ENCODE results near the gene FAM20C. TPM values are rescaled to one million over a fixed set of nuclear protein-coding genes. Genes with fewer than 3 reads are reported as not detected.
"Not testable (repeated sequence)": the region's sequence is repeated elsewhere in the genome, so short reads cannot be mapped to it uniquely, and the experiment has no call there.

FAM20C gene
- total RNA-seq, 3 donors from 2014 or later, result 20.7 to 47.7 (median 26.5) TPM

DNA sequence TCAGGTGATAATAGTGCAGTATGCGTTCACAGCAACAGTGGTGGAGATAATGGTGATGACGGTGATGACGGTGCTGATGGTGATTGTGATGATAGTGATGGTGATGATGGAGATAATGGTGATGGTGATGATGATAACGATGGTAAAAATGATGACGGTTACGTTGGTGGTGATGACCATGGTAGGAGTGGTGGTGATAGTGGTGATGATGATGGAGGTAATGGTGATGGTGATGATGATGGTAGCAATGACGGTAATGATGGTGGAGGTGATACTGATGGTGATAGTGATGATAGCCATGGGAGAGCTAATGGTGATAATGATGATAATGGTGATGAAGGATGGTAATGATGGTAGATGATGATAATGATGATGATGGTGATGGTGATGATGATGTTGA is 45.0 kb downstream of the FAM20C start:
- no peak for DNase-seq
- Histone ChIP-seq H3K4me1 (ENCODE audit: low read depth) (no peaks in the 10 kb centered on the region), H3K4me3 (no peak overlapping the region), H3K36me3 (ENCODE audit: low read depth) (no peaks in the 10 kb centered on the region), H3K9me3 (no peaks in the 10 kb centered on the region)
- no peak for ATAC-seq
- TF ChIP-seq CTCF (IDR thresholded peaks at IDR 0.05), result no peak
- intact Hi-C loops (cut with DNase I, micrococcal nuclease), result no loop called here

- Histone ChIP-seq H3K4me1 (ENCODE audit: low read depth) (no peaks in the 10 kb centered on the region), H3K9me3 (no peaks in the 10 kb centered on the region), H3K36me3 (ENCODE audit: low read depth) (no peaks in the 10 kb centered on the region), H3K4me3 (no peak overlapping the region)
- peak; percentile 31 for ATAC-seq
- no peak for DNase-seq
- intact Hi-C loops (cut with DNase I, micrococcal nuclease), result no loop called here
- TF ChIP-seq CTCF (IDR thresholded peaks at IDR 0.05), result no peak
Observed at GRCh38 chr7:240146-240676, 47.8 kb downstream of the FAM20C start.

DNA sequence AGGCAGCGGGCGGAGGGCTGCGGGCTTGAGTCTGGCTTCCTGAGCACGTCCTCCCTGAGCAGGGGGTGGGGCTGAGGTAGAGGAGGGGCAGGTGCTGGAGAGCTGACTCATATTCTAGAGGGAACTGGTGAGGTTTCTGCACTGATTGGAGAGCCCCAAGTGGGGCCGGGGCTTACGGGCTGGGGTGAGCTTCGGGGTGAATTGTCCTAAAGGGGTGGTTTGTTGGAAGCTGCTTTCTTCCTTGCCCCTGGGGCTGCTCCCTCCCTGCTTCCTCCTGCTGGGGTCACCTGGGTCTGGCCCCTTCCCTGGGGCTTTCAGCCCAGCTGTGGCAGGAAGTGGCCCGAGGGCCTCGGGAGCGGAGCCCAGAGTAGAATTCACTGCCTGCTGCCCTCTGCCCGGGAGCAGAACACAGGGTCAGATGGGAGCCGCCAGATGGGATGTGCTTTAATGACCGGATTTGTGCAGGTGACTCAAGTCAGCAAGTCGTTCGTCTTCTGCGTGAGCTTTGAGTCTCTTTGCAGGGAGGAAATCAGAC is 48.6 kb downstream of the FAM20C start:
- TF ChIP-seq CTCF (IDR thresholded peaks at IDR 0.05), result no peak
- Histone ChIP-seq H3K4me3 (no peak overlapping the region), H3K4me1 (ENCODE audit: low read depth) (no peaks in the 10 kb centered on the region), H3K36me3 (ENCODE audit: low read depth) (no peaks in the 10 kb centered on the region), H3K9me3 (no peaks in the 10 kb centered on the region)
- ATAC-seq, result no peak
- no peak for DNase-seq
- intact Hi-C loops (cut with DNase I, micrococcal nuclease), result no loop called here

DNA sequence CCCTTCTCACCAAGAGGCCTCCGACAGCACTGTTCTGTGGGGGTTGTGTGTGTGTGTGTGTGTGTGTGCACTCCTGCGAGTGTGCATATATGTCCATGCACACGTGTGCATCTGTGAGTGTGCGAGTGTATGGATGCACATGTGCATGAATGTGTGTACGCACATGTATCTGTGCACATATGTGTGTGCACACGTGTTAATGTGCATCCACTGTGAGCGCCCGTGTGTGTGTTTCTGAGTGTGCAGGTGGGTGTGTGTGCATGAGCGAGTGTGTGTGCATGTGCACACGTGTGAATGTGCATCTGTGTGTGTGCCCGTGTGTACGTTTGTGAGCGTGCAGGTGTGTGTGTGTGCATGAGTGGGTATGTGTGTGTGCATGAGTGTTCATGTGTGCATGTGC is 49.1 kb downstream of the FAM20C start:
- H3K36me3 ChIP-seq (ENCODE audit: low read depth), result no peaks in the 10 kb centered on the region
- ATAC-seq (no peak), DNase-seq (no peak)
- no peaks in the 10 kb centered on the region for H3K9me3 ChIP-seq
- no peak for TF ChIP-seq CTCF (IDR thresholded peaks at IDR 0.05)
- no peaks in the 10 kb centered on the region for H3K4me1 ChIP-seq (ENCODE audit: low read depth)
- intact Hi-C loops (cut with DNase I, micrococcal nuclease), result no loop called here
- H3K4me3 ChIP-seq, result no peak overlapping the region

DNA sequence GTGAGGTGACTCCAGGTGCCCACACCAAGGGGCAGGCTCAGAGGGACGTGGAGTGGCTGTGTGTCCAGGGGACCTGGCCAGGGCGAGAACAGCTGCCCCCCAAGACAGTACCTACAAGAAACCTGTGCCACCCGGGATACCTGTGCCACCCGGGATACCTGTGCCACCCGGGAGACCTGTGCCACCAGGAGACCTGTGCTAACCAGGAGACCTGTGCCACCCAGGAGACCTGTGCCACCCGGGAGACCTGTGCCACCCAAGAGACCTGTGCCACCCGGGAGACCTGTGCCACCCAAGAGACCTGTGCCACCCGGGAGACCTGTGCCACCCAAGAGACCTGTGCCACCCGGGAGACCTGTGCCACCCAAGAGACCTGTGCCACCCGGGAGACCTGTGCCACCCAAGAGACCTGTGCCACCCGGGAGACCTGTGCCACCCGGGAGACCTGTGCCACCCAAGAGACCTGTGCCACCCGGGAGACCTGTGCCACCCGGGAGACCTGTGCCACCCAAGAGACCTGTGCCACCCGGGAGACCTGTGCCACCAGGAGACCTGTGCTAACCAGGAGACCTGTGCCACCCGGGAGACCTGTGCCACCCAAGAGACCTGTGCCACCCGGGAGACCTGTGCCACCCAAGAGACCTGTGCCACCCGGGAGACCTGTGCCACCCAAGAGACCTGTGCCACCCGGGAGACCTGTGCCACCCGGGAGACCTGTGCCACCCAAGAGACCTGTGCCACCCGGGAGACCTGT is 50.6 kb downstream of the FAM20C start:
- DNase-seq; H3K4me3 ChIP-seq; intact Hi-C loops (cut with DNase I, micrococcal nuclease); H3K4me1 ChIP-seq (ENCODE audit: low read depth); ATAC-seq; H3K36me3 ChIP-seq (ENCODE audit: low read depth); H3K9me3 ChIP-seq: not testable (repeated sequence)

DNA sequence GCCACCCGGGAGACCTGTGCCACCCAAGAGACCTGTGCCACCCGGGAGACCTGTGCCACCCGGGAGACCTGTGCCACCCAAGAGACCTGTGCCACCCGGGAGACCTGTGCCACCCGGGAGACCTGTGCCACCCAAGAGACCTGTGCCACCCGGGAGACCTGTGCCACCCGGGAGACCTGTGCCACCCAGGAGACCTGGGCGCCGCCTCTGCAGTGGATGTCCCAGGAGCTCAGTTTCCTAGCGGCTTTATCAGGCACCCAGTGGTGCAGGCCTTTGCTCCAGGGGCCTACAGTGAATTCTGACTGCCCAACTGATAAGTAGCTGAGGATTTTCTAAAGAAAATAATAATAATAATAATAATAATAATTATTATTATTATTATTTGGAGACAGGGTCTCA is 51.2 kb downstream of the FAM20C start:
- intact Hi-C loops (cut with DNase I, micrococcal nuclease); DNase-seq; H3K4me3 ChIP-seq; H3K4me1 ChIP-seq (ENCODE audit: low read depth); ATAC-seq; H3K36me3 ChIP-seq (ENCODE audit: low read depth); H3K9me3 ChIP-seq: not testable (repeated sequence)
